ENCODE results near the gene CEP104.
A peak's percentile ranks its signal among the peaks of the same experiment; 100 is the strongest.

Gene CEP104

DNA sequence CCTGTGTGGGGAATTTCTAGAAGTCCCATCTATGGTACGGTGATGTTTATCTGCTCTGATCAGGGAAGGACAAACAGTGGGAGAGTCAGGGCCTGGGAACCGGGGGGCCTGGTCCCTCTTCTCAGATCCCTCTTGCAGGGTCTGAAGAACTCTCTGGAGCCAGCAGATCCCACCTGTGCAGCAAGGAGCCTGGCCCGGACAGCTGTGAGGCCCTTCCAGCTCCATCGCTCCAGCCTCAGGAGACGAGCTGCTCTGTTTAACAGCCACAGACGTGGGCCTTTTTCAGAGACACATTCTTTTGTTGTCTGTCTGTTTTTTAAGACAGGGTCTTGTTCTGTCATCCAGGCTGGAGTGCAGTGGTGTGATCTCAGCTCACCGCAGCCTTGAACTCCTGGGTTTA is 28.6 kb upstream of the CEP104 start:
- H3K36me3 Mint-ChIP-seq: peaks cover 63% of the 10 kb centered on the region
- ATAC-seq (no peak), DNase-seq (ENCODE audit: low spot score in 2 of 2) (no peak)
- no peaks in the 10 kb centered on the region for H3K9me3 Mint-ChIP-seq
- no peak overlapping the region for H3K27ac Mint-ChIP-seq
- H3K4me1 Mint-ChIP-seq: peaks cover 24% of the 10 kb centered on the region
- H3K4me3 Mint-ChIP-seq: no peak overlapping the region

DNA sequence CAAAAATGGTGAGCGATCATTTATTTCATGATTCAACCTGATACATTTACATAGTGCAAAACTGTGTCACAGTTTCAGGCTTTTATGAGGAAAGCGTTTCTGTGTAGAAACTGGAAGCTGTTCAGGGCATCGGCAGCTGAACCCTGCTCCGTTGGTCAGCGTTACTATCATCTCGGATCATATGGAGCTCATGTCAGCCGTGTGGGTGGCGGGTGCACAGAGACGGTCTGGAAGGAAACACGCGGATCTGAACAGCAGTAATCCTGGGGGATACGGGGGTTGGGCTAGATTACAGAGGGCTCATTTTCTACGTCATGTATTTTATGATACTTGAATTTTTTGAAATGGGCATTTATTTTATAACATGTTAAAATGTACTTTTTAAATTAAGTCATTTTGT is 28.0 kb upstream of the CEP104 start:
- H3K27ac Mint-ChIP-seq: peak overlapping the region; percentile 71
- H3K36me3 Mint-ChIP-seq: peaks cover 56% of the 10 kb centered on the region
- peaks cover 19% of the 10 kb centered on the region for H3K4me1 Mint-ChIP-seq
- DNase-seq (ENCODE audit: low spot score in 2 of 2) (no peak), ATAC-seq (no peak)
- no peaks in the 10 kb centered on the region for H3K9me3 Mint-ChIP-seq
- no peak overlapping the region for H3K4me3 Mint-ChIP-seq

DNA sequence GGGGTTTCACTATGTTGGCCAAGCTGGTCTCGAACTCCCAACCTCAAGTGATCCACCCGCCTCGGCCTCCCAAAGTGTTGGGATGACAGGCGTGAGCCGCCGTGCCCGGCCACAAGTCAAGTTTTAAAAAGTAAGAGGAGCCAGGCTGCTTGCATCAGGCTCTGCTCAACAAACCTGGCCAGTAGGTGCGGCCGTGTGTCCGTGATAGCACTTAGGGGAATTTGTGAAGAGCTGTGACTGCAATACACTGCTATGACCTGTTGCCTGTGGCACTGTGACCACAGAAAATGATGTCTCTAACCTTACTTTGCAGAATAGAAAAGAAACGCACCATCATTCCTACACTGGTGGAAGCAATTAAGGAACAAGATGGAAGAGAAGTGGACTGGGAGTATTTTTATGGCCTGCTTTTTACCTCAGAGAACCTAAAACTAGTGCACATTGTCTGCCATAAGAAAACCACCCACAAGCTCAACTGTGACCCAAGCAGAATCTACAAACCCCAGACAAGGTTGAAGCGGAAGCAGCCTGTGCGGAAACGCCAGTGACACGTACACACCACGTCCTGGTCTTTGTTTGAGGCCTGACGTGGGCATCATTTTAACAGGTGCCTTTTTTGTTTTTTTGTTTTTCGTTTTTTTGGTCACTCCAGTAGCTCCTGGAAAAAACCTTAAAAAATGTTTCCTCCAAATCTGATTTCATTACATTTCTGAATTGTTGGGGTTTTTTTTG is 26.3 kb upstream of the CEP104 start:
- H3K9me3 Mint-ChIP-seq: no peaks in the 10 kb centered on the region
- peak overlapping the region; percentile 28 for H3K4me3 Mint-ChIP-seq
- DNase-seq (ENCODE audit: low spot score in 2 of 2) (no peak), ATAC-seq (peak; percentile 83)
- peaks cover 54% of the 10 kb centered on the region for H3K36me3 Mint-ChIP-seq
- H3K4me1 Mint-ChIP-seq: peaks cover 14% of the 10 kb centered on the region
- H3K27ac Mint-ChIP-seq: peak overlapping the region; percentile 60

DNA sequence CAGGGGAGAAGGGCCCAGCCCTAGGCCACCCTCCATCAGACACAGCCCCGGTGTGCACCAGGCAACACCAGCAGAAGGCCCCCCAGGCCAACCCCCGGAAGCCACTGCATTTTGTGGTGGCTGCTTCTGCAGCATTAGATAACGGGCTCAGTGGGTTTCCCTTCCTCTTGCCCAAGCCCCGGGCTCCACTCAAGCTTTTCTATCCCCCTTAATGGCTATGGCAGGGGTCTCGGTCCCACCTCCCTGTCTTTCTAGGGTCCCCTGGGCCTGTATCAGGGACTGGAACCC is 24.1 kb upstream of the CEP104 start:
- DNase-seq (ENCODE audit: low spot score in 2 of 2): no peak
- H3K27ac Mint-ChIP-seq: peak overlapping the region; percentile 56
- H3K4me3 Mint-ChIP-seq: no peak overlapping the region
- no peak for ATAC-seq
- peaks cover 14% of the 10 kb centered on the region for H3K4me1 Mint-ChIP-seq
- no peaks in the 10 kb centered on the region for H3K9me3 Mint-ChIP-seq
- H3K36me3 Mint-ChIP-seq: peaks cover 34% of the 10 kb centered on the region

DNA sequence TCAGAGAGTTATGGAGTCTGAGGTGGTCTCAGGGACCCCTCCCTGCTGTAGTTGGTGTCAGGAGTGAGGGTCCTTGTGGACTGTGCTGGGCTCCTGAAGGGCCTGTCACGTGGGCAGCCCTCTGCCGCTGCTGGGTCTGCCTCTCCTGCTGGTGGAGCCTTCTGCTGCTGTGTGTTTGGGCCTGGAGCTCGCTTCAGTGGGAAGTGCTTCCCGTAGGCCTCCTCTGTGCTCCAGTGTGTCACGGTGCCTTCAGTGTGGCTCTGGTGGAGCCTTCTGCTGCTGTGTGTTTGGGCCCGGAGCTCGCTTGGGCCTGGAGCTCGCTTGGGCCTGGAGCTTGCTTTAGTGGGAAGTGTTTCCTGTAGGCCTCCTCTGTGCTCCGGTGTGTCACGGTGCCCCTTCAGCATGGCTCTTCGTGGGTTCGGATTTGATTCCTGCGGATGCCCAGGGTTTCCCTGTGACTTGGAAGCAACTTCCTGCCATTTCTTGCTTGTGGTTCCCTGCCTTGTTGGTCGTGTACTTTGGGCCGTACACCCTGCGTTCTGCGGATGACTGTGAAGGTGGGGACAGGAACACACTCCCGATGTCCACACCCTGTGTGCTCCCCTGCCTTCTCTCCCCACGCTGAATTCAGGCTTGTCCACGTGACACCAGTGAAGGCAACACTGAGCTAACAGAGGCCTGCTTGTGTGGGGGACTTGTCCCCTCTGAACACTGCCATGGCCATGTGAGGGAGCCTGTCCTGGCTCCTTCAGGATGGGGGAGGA is 23.6 kb upstream of the CEP104 start:
- DNase-seq (ENCODE audit: low spot score in 2 of 2) (no peak), ATAC-seq (no peak)
- Mint-ChIP-seq H3K27ac (peak overlapping the region; percentile 56), H3K9me3 (no peaks in the 10 kb centered on the region), H3K4me3 (no peak overlapping the region), H3K36me3 (peaks cover 34% of the 10 kb centered on the region), H3K4me1 (peaks cover 14% of the 10 kb centered on the region)

DNA sequence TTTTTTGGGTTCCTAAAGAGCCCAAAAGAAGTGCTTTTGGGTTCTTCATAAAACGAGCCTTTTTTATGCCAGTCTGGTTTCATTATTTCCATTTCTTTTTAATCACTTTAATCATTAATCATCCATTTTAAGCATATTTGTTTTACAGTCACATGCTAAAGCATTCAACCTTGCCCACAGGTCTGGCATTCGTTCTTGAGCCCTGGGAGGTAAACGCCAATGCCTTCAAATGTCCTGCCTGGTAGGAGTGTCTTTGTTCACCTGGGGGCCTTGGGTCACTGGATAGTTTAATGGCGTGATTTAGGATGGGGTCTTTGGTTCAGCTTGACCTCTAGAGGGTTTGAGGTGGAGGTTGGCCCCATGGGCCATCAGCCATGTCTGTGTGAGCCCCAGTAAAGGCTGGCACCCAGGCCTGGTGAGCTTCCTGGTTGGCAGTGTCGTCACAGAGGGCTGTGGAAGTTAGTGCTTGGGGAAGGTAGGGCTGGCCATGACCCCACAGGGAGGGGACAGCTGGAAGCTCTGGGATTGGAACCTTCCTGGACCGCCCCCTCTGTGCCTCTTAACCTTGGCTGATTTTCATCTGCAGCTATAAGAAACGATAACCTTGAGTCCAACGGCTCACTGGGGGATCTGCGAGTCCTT is 22.9 kb upstream of the CEP104 start:
- Mint-ChIP-seq H3K27ac (no peak overlapping the region), H3K36me3 (peaks cover 27% of the 10 kb centered on the region), H3K4me1 (peaks cover 12% of the 10 kb centered on the region), H3K4me3 (no peak overlapping the region), H3K9me3 (no peaks in the 10 kb centered on the region)
- ATAC-seq (no peak), DNase-seq (ENCODE audit: low spot score in 2 of 2) (no peak)

DNA sequence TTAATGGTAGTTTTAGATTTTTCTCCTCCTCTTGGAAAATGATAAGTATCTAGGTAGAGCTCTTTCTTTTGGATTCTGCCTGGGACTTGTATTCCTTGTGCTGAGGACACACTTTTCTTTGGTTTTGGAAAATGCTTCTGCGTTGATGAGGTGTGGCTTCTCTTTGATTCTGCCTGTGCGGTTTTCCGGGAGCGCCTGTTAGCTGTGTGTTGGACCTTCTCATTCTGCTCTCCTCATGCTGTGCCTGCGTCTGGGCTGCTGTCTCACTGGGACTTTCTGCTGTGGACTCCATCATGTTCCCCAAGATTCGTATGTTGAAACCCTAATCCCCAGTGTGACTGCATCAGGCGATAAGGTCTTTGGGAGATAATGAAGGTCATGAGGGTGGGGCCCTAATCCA is 22.1 kb upstream of the CEP104 start:
- Mint-ChIP-seq H3K4me3 (no peak overlapping the region), H3K9me3 (no peaks in the 10 kb centered on the region), H3K4me1 (peaks cover 6% of the 10 kb centered on the region), H3K36me3 (peaks cover 21% of the 10 kb centered on the region), H3K27ac (no peak overlapping the region)
- no peak for DNase-seq (ENCODE audit: low spot score in 2 of 2)
- no peak for ATAC-seq

DNA sequence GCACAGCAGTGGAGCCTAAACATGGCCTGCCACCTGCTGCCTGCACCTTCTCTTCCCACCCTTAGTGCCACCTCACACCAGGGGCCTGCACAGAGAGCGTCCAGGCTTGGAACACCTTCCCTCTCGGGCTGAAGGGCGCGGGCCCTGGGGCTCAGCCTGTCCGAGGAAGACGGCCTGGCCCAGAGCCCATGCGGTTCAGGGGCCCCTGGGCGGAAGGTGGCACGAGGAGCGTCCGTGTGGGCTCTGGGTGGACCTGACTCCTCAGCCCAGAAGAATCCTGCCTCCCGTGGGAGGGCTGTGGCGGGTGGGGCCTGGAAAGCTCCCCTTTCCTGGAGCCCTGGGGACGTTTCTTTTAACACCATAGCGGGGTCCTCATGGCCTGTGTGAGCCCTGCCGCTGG is 19.7 kb upstream of the CEP104 start:
- DNase-seq (ENCODE audit: low spot score in 2 of 2) (no peak), ATAC-seq (no peak)
- H3K36me3 Mint-ChIP-seq: peaks cover 30% of the 10 kb centered on the region
- H3K4me1 Mint-ChIP-seq: peaks cover 6% of the 10 kb centered on the region
- H3K27ac Mint-ChIP-seq: peak overlapping the region; percentile 37
- H3K4me3 Mint-ChIP-seq: no peak overlapping the region
- no peaks in the 10 kb centered on the region for H3K9me3 Mint-ChIP-seq

DNA sequence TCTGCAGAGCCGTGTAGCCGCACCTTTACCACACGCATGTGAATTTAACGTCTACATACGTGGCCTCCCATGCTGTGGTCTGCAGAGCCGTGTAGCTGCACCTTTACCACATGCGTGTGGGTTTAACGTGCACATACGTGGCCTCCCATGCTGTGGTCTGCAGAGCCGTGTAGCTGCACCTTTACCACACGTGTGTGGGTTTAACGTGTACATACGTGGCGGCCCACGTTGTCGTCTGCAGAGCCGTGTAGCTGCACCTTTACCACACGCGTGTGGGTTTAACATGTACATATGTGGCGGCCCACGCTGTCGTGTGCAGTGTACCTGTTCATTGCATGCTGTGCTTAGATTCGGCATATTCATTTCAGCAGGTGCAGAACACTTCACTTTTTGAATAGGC is 17.7 kb upstream of the CEP104 start:
- Mint-ChIP-seq H3K9me3 (no peaks in the 10 kb centered on the region), H3K36me3 (peaks cover 35% of the 10 kb centered on the region), H3K4me1 (no peaks in the 10 kb centered on the region), H3K27ac (no peak overlapping the region), H3K4me3 (no peak overlapping the region)
- ATAC-seq (no peak), DNase-seq (ENCODE audit: low spot score in 2 of 2) (no peak)

DNA sequence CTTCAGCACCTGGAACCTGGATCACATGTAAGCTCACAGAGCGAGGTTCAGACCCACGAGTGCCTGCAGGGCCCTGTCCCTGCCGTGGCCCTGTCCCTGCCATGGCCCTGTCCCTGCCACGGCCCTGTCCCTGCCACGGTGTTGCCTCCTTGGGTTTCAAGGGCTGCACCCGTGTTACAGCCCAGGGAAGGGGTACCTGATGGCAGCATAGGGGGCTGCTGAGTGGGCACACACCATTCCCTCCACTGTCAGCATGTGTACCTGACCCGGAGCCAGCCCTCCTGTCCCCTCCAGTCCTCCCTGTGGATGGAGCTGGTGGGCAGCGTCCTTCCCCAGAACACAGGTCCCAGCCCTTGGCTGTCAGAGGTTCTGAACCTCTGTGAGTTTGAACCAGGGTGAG is 15.5 kb upstream of the CEP104 start:
- Mint-ChIP-seq H3K9me3 (no peaks in the 10 kb centered on the region), H3K4me1 (peaks cover 5% of the 10 kb centered on the region), H3K36me3 (peaks cover 32% of the 10 kb centered on the region), H3K27ac (no peak overlapping the region), H3K4me3 (no peak overlapping the region)
- no peak for DNase-seq (ENCODE audit: low spot score in 2 of 2)
- ATAC-seq: no peak

DNA sequence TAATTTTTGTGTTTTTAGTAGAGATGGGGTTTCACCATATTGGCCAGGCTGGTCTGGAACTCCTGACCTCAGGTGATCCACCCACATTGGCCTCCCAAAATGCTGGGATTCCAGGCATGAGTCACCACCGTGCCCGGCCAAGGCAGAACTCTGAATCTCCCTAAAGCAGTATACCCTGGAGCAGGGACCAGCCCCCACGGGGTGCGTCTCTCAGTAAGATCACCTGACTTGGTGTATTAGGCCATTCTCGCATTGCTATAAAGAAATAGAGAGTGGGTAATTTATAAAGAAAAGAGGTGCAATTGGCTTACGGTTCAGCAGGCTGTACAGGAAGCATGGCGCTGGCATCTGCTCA is 14.4 kb upstream of the CEP104 start:
- Mint-ChIP-seq H3K36me3 (peaks cover 40% of the 10 kb centered on the region), H3K4me3 (no peak overlapping the region), H3K4me1 (peaks cover 5% of the 10 kb centered on the region), H3K9me3 (no peaks in the 10 kb centered on the region), H3K27ac (no peak overlapping the region)
- DNase-seq (ENCODE audit: low spot score in 2 of 2) (no peak), ATAC-seq (no peak)

DNA sequence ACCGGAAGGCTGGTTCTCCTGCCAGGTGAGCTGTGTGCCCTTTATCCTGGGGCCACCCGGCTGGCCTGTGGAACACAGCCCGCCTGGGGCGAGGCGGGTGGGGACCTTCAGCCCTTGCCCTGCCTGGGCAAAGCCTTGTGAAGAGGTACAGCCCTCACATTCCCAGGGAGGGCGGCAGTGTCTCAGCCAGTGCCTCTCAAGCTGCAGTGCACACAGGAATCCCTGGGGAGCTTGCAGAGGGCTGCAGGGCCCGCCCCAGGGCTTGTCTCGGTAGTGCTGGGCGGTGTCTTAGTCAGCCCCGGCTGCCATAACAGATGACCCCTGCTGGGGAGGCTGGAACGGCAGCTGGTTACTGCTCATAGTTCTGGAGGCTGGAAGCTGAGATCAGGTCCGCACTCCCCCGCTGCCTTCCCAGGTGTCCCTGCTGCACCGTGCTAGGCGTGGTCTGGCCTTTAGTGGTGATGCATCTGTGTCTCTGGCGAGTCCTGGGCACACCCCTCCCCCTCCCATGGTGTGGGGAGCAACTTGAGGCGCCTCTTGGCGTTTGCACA is 12.8 kb upstream of the CEP104 start:
- Mint-ChIP-seq H3K36me3 (peaks cover 33% of the 10 kb centered on the region), H3K4me1 (peaks cover 5% of the 10 kb centered on the region), H3K4me3 (no peak overlapping the region), H3K27ac (no peak overlapping the region), H3K9me3 (no peaks in the 10 kb centered on the region)
- ATAC-seq (no peak), DNase-seq (ENCODE audit: low spot score in 2 of 2) (no peak)

DNA sequence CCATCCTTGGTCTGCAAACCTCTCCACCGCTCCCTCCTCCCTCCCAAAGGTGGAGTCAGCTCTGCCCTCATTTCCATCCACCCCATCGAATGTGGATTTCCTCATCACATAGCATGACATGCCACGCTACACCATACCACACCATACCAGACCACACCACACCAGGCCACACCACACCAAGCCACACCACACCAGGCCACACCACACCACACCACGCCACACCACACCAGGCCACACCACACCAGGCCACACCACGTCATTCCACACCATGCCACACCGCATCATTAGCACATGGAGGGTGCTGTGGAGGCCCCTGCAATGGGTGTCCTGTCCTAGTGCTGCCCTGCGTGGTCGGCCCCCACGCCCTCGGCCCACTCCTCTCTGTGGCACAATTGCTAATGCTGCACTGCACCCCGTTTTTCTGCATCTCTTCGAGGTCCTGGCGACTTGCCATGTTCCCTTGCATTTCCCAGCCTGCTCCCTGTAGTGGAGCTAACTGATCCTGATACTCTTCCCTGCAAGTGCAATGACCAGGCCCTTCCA is 11.5 kb upstream of the CEP104 start:
- Mint-ChIP-seq H3K4me3 (no peak overlapping the region), H3K9me3 (no peaks in the 10 kb centered on the region), H3K4me1 (peaks cover 5% of the 10 kb centered on the region), H3K36me3 (peaks cover 30% of the 10 kb centered on the region), H3K27ac (peak overlapping the region; percentile 74)
- DNase-seq (ENCODE audit: low spot score in 2 of 2) (no peak), ATAC-seq (peak; percentile 43)

DNA sequence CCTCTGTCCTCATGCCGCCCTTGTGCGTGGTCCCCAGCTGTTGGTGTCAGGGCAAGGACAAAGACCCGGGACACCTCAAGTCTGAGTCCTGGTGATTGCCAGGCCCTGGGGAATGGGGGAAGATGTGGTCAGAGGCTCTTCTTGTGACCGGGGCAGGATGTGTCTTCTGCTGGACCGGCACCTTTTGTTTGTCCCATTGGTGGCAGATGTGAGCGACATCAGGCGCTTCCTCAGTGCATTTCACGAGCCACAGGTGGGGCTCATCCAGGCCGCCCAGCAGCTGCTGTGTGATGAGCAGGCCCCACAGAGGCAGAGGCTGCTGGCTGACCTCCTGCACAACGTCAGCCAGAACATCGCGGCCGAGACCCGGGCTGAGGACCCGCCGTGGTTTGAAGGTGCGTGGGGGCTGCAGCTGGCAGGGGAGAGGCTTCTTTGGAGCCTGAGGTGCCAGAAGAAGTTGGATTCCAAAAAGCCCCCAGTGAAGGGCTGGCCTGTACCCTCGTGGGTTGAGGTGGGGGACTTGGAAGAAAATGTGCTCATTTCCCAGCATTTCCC is 8.7 kb upstream of the CEP104 start:
- no peaks in the 10 kb centered on the region for H3K9me3 Mint-ChIP-seq
- no peak overlapping the region for H3K27ac Mint-ChIP-seq
- no peak overlapping the region for H3K4me3 Mint-ChIP-seq
- ATAC-seq: no peak
- H3K36me3 Mint-ChIP-seq: peaks cover 19% of the 10 kb centered on the region
- H3K4me1 Mint-ChIP-seq: peaks cover 5% of the 10 kb centered on the region
- DNase-seq (ENCODE audit: low spot score in 2 of 2): no peak

DNA sequence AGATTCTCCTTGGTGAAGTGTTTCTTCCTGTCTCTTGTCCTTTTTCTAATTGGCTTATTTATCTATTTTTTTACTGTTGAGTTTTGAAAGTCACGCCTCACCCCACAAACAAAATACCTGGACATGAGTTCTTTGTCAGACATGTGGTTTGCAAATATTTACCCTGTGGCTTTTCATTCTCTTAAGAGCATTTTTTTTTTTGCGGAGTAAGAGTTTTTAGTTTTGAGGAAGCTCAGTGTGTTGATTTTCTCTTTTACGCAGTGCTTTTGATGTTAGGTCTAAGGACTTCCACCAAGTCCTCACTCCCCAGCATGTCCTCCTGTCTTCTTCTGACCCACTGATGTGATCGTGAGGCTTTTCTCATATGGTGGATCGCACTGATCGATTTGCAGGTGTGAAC is 7.9 kb upstream of the CEP104 start:
- peaks cover 19% of the 10 kb centered on the region for H3K36me3 Mint-ChIP-seq
- peaks cover 5% of the 10 kb centered on the region for H3K4me1 Mint-ChIP-seq
- no peak overlapping the region for H3K4me3 Mint-ChIP-seq
- no peak overlapping the region for H3K27ac Mint-ChIP-seq
- DNase-seq (ENCODE audit: low spot score in 2 of 2) (no peak), ATAC-seq (no peak)
- no peaks in the 10 kb centered on the region for H3K9me3 Mint-ChIP-seq
